DMS53 treated with DMSO at 0.1 percent for 48 hours (cell line): ENCODE measurements around the gene DPP7.
"Not testable (repeated sequence)": the region's sequence is repeated elsewhere in the genome, so short reads cannot be mapped to it uniquely, and the experiment has no call there.

Source experiments
- DNase-seq: peaks from one replicate; lab custom pipeline; 2025; ENCODE audit not compliant: unreplicated experiment; lab: John Stamatoyannopoulos, UW

The DPP7 gene

GRCh38 chr9:137148242-137148641 is 33.7 kb upstream of the DPP7 start:
- no peak for DNase-seq

- DNase-seq, result no peak
These were observed 33.2 kb upstream of the DPP7 start for GRCh38 chr9:137147793-137148160.

GRCh38 chr9:137147091-137147792 is 32.7 kb upstream of the DPP7 start:
- no peak for DNase-seq

GRCh38 chr9:137146527-137146918 is 32.0 kb upstream of the DPP7 start:
- no peak for DNase-seq

GRCh38 chr9:137145731-137146526 is 31.4 kb upstream of the DPP7 start:
- no peak for DNase-seq

- DNase-seq, result no peak
These were observed 28.9 kb upstream of the DPP7 start for GRCh38 chr9:137143459-137143858.

GRCh38 chr9:137141976-137142936 is 27.7 kb upstream of the DPP7 start:
- no peak for DNase-seq

GRCh38 chr9:137141050-137141810 is 26.7 kb upstream of the DPP7 start:
- no peak for DNase-seq

GRCh38 chr9:137140151-137141012 is 25.8 kb upstream of the DPP7 start:
- DNase-seq, result no peak

- no peak for DNase-seq
These were observed 25.1 kb upstream of the DPP7 start for GRCh38 chr9:137139468-137140150.

GRCh38 chr9:137138722-137139467 is 24.4 kb upstream of the DPP7 start, which contains the start of gene GRIN1:
Gene GRIN1, plus strand, starts transcription at chr9:137139154. Its CDS starts 333 bp downstream, at chr9:137139487.
- DNase-seq, result no peak

GRCh38 chr9:137138058-137138721 is 23.7 kb upstream of the DPP7 start:
- no peak for DNase-seq

- DNase-seq, result no peak
These were observed 22.5 kb upstream of the DPP7 start for GRCh38 chr9:137136881-137137607.

GRCh38 chr9:137136261-137136880 is 21.8 kb upstream of the DPP7 start:
- no peak for DNase-seq

- not testable (repeated sequence) for DNase-seq
These were observed 20.6 kb upstream of the DPP7 start for GRCh38 chr9:137135154-137135553.

- no peak for DNase-seq
These were observed 19.7 kb upstream of the DPP7 start for GRCh38 chr9:137134191-137134590.
